Midbrain (tissue), 1 donor: ENCODE results near the gene LOXHD1.

ENCODE experiments used
- DNase-seq: peaks from one replicate; lab custom pipeline; 2025; lab: John Stamatoyannopoulos, UW

The LOXHD1 gene

DNA sequence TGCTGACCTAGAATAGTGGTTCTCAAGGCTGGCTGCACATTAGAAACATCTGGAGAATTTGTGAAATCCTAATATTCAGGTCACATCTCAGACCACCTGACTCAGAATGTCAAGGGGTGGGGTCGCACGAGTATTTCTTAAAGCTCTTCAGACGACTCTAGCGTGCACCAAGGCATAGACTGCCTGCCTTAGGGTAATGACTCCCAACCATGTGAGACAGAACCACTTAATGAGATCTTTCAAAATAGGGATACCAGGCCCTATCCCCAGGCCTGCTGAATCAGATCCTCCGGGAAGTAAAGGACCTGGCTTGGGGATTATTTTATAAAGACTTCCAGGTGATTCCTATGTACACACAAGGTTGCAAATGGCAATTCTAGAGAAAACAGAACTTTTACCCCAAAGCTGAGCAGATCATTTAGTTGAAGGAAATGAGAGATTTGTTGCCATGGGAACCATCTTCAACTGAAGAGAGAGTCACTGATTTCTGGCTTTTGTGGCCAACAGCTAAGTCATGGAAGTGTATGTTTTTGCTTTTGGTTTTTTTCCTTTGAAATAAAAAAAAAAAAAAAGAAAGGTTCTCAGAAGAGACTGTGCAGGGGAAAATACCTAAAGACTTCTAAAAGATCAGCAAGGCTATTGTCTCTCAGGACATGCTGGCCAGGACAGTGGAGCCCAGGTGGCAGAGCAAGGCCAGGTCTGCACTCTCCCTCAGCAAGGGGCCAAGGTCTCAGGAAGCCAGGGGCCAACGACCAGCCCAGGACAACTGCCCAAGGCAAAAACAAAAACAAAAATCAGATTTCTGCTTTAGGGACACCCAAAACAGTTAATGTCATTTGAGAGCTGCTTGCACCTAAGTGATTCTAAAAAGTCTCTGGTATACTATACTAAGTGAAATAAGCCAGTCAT is 15.3 kb upstream of the LOXHD1 start:
- no peak for DNase-seq

DNA sequence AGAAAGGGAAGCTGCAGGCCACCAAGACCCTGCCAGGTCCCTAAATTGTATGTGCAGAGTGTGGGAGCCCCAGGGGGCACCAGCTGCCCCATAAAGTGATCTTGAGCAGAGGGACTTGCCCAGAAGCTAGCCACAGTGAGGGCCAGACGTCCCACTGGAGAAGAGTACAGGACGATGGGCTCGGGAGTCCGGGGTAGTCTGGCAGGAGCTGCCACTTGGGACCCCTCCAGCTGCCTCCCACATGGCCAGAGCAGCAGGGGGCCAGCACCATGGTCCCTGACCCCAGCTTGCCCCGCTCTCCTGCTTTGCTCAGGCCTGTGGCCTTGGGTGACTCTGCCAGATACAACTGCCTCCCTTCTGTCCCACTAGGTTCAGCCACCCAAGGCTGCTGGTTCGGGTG is 11.7 kb upstream of the LOXHD1 start:
- no peak for DNase-seq

DNA sequence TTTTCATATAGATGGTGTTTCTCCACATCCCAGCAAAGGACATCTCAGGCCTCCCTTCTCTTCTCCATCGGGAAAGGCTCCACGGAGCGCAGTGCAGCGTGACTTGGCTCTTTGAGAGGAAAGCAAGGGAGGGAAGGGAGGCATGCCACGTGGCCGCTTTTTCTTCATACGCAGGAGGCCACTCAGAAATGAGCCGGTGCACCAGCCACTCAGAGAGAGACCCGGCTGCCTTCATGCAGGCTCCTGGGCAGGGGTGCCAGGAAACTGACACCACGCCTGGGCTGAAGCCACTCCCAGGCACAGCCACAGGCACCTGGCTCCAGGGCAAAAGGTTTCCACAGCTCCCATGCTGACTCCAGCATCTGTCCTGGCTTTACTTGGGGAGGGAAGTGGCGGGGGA is 11.1 kb upstream of the LOXHD1 start:
- no peak for DNase-seq

DNA sequence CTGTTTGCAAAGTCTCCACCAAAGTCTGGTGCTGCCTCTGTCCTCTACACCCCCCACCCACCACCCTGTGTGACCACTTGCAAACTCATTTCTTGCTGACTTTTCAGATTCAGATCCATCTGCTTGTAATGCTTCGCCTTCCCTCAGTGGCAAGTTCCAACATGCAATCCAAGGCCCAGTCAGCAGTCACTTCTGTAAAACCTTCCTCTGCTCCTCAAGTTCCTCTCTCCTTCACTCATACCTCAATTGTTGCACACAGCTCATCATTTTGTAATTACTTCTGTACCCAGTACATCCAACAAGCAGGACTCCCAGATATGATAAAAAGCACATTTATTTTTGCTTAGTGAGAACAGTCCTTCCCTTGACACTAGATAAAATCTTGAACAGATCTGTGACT is 6.5 kb upstream of the LOXHD1 start:
- DNase-seq = no peak

DNA sequence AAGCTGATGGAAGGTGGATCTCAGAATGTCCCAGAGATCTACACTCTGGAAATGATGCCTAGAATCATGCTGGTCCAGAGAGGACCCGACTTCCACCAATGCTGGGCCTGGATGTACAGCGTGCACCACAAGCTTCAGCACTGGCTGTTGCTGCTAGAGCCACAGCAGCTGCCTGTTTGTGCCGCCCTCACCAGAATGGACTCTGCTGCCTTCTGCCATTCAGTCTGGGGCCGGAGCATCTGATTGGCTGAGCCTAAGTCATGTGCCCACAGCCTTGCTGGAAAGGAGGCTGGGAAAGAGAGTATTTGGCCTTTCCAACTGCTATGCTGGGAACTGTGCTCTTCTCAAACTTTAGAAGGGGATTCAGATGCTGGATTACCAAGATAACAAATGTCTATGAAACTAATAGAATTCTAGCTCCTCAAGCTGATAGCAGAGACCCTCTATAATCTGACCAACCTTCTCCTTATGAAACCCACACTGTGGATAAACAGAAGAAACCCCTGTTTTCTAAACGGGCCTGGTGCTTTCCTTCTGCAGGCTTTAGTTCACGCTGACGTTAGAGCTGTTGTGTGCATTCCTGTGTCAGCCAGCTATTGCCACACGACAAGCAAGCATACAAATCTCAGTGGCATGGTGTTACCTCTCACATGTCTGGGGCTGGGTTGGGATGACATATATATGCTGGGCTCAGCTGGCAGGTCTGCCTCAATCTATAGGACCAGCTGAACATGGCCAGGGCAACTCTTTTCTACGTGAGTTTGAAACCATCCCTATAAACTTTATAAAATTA is 4.1 kb upstream of the LOXHD1 start:
- peak; percentile 89 for DNase-seq

DNA sequence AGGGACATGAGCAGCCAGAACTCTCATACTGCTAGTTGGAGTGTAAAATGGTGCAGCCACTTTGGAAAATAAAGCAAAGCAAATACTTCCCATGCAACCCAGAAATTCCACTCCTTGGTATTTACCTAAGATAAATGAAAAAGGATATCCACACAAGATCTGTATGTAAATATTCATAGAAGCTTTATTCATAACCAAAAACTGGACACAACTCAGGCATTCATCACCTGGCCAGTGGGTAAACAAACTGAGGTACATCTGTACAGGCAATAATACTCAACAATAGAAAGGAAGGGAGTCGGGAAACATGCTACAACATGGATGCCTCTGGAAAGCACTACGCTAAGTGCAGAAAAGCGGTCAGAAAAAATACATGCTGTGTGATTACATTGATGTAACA is 2.5 kb upstream of the LOXHD1 start:
- no peak for DNase-seq

DNA sequence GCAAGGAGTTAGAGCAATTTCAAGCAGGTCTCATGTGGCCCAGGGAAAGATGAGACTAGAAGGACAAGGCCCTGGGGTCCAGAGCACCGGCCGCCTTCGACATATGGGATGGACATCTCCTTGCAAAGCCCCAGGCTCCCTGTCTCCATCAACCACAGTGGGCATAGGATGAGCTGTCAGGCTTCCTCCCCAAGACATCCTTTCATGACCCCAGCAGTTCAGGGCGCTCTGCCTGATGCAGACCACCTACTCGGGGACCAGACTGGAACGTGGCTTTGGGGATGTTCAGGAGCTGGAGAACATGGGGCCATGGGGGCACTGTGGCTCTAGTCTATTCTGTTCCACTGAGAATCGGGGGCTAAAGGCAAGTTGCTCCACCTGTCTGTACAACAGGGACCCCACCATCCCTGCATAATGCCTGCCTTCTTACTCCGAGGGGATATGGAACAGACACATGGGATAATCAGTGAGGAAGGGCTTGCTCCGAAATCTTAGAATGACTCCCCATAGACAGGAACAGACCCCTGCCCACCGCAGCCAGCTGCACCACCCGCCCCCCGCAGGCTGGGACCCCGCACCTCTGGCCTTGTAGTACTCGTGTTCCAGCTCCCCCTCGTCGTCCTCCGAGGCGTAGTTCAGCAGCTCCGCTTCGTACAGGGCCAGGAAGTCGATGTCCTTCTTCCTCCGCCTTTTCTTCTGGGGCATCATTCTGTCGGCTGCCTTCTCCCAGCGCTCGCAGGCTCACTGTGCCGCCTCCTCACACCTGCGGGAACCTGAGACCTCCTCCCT is 500 bp downstream of the LOXHD1 start:
- DNase-seq = no peak

DNA sequence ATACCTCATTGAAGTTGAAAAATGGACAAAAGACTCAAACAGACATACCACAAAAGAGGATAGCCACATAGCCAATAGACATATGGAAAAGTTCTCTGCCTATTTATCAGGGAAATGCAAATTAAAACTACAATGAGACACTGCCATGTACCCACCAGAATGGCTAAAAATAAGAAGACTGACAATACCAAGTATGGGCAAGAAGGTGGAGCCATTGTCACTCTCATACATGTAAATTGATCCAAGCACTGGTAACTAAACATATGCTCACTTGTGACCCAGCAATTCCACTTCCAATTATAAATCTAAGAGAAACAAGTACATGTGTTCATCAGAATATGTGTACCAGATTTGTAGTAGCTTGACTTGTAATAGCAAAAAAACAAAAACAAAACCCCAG is 4.6 kb downstream of the LOXHD1 start:
- no peak for DNase-seq

DNA sequence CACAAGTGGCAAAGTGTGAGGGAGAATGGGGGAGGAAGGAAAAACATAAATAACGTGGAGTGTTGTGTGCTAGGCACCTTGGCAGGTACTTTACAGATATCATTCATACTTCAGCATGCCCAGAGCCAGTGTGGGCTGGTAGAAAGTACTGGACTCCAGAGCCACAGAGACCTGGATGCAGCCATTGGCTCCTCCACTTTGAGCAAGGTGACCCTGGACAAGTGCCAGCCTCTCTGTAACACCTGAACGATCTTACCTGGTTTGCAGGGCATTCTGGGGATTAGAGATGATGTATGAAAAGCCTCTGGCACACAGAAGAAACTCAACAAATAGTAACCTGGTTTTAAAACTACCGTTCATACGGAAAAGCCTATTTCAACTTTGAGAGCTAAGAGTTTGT is 6.3 kb downstream of the LOXHD1 start:
- DNase-seq = no peak

DNA sequence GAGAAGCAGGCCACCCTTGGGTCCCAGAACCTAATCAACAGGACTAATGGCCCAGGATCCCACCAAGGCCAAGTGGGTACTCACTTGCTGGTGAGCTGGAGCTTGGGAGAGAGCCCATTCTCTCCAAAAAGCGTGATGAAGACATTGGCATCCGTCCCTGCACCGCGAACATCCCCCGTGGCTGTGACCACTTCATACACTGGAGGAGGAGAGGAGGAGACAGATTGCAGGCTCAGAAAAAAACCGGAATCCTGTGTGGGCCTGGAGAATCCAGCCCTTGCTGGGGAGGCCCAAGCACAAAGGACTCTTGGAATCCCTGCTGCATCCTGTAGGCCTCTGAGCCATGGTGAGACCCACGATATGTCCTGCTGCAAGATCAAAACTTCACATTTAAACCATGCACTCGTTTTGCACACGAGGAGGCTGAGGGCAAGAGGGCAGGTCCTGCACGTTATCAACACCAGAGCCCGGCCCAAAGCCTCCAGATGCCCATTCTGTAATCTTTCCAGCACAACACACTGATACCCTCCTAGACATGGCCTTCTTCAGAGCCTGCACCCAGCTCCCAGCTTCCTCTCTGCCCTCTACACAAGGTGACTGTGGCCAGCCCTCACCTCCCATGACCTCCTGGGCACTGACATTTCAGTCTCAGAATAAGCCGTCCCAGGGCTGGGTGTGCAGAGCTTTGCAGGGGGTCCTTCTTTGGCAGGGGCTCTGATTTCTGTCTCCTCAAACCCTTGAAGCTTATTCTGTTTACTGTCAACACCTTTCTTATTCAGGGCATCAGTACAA is 7.8 kb downstream of the LOXHD1 start:
- DNase-seq = no peak

DNA sequence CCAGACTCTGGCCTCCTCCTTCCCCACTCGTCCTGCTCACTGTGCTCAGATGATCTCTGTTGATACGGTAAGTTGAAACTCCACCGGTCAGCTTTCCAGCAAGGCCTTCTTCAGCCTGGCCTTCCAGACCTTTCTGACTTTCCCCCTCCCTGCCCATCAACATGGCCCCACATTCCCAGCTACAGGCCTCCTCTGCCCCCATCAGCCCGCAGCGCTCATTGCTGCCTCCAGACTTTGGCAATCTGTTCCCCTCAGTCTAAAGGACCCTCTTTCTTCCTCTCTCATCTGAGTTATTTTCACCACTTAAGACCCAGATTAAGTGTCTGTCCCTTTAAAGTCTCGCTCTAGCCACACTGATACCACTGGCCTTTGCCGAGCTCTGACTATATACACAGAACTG is 10.6 kb downstream of the LOXHD1 start:
- DNase-seq = no peak

DNA sequence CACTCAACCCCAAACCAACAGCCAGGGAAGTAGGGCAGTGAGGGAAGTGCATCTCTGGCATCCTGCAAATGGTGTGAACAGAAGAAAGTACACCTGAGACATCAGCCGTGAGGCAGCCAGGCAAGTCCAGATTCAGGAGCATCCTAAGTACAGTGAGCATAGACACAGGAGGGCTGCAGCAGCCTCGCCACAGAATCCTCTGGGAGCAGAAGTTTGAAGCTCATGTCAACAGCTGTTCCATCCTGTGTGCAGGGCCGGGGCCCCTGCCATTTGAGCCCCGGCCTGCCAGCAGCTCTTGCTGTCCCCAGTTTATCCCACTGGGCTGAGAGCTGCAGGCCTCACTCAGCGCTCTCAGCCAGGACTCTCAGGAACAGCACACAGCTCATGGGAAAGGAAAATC is 14.5 kb downstream of the LOXHD1 start:
- no peak for DNase-seq

DNA sequence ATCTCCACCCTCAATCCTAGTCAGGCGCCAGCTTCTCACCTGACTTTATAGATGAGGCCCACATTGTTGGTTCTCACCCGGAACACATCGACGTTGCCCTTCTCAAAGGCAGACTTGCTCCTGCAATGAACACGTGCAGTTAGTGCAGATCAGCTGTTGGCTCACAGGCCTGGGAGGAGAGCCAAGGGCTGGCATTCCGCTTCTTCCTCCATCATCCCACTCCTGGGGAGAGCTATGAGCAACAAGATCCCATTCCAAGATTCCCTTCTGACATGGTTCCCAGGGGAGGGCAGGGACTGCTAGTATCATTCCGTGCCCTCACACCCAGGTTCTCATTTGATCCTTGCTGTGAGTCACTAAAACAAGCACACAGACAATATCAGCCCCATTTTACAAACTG is 15.1 kb downstream of the LOXHD1 start:
- DNase-seq = no peak

DNA sequence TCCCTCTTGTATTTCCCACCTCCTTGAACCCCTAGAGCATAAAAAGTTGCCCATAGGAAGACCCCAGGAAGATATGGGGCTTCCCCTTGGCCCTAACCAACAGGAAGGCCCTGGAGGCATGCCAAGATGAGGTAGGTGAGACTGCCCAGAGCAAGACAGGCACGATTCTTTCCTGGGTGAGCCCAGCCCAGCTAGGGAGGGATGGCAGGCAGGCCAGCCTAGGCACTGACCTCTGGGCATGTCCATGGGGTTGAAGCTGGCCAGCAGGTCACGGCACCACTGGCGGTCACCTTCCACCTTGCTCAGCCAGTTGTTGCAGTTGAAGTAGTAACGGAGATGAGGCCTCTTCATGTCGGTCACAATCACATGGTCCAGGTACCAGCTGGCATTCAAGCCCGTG is 17.6 kb downstream of the LOXHD1 start:
- no peak for DNase-seq

DNA sequence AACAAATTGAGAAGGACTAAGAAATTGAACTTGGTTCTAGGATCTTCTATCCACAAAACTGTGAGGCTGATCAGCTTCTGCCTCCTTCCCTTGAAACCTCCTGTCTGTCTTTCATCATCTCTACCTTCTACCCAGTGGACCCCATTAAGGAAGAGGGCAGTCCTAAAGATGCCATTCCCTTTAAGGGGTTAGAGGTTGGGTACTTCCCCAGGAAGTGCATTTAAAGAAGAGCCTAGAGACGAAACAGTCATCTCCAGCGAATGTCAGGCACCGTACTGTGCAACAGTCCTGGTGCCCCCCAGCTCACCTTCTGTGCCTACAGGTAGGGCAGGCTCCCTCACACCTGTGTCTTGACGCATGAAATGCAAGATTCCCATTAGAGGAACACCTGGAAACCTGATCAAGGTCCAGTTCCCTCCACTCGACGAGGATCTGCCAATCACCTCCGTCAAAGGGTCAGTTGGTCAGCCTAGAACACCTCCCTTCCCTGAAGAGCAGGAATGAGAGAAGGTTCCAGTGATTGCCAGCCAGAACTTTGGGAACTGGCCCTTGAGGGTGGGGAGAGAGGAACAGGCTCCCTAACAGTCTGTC is 20.9 kb downstream of the LOXHD1 start:
- DNase-seq = no peak

DNA sequence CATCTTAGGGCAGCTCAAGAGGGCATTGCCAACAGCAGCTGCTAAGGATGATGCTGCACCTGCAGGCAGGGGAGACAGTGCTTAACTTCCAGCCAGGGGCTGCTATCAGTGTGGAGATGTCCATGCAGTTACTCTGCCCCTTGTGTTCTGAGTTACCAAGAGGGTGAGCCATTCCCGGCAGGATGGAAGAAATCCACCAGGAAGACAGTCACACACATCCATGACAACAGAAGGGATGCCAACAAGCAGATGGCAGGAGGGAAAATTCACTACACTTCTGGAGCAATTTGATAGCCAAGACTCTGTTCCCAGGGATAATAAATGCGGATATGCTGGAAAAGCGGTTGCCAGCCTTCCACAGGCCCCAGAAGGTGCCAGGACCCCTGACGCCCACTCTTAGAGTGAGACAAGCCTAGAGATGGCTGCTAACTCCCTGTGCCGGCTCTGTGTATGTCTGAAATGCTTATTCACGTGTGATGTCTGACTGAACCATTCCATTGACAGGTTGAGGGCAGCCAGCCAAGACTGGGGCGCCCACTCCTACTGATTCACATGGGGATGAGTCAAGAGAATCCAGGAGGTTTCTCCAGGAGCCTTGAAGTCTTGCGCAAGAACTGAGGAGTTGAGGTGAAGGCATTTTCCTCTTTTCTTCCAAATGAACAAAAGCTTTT is 24.5 kb downstream of the LOXHD1 start:
- no peak for DNase-seq

DNA sequence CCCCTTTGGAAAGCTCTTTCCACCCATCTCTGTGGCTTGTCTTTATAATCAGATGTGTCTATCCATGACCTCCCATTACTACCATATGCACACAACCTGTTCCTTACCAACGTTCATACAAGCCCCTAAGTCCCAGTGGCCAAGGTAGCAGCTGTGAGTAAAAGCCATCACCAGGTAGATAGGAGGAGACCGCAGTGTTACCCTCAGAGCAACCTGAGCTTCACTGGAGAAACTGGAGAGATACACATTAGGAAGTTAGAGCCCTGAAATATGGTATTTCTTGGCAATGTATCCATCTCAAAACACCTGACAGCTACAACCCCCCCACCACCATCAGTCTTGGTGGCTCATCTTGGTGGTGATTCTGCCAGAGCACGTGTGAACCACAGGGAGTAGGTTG is 26.0 kb downstream of the LOXHD1 start:
- DNase-seq = no peak

DNA sequence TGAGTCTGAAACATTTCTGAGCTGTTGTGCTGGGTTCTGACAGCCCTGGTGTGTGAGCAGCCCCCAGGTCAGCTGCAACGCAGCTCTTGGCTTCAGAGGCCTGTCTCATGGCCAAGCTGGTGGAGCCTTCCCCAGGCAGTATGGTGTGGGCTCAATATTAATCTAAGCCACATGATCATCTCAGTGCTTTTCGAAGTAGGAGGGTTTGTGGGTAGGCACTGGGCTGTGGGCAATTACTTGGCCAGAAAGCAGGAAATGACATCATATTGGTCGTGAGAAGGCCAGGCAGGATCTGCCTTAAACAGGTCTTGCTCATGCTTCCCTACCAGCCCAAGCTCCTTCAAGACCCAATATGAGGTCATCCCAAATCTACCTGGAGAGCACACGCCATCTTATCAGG is 26.9 kb downstream of the LOXHD1 start:
- no peak for DNase-seq

DNA sequence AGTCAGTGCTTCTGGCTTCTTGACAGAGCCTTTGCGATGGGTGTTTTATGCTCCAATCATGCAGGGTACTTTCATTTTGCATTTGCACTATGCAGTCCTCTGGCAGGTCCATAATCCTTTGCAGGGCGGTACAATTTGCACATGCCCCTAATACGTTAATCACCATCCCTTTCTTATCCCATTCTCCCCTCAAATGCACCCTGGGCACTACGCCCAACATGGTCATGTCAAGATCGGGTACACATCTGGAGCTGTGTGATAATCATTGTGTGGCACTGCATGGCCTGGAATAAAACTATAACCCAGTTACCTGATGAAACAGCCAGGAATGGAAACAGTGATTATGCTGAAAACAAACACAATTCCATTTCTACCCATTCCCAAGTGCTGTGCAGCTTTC is 27.7 kb downstream of the LOXHD1 start:
- DNase-seq = no peak

DNA sequence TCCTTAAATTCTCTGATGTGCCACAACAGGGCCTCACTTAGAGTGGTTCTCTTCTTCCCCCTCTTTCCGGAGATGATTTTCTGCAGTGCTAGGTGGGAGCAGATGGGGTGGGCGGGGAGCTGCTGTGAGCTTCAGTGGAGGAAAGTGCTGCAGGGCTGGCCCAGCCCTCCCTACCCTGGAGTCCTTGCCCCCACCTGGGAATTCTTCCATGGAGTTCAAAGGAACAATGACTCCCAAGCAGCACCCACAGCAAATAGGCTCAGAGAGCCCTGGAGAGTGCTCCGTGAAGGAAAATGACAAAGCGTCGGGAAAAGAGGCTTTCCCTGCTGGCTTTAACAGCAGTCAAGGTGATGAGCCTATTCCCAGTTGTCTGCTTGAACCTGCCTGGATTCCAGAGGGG is 28.8 kb downstream of the LOXHD1 start:
- no peak for DNase-seq

DNA sequence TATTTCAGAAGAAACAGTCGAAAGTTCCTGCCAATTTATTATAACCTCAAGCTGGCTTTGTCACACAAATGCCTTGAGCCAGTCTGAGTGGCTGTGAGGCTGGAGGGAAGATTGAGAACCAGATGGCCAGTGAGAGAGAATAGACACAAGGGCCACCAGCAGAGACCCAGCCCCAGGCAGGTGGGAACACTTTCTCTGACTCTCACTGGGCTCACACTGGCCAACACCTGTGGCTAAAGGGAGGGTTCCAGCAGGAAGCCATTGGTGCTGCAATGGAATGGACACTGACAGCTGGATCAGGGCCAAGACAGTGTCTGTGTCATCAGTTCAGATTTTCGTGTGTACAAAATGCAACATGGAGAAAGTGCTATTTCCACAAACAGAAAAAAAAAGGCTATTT is 29.9 kb downstream of the LOXHD1 start:
- DNase-seq = no peak
